Tibial nerve (tissue), 3 donors: ENCODE data around the gene NKD1.

ENCODE experiments used
- POLR2A ChIP-seq, 2 donors: fragments of 450-650 bp; IDR thresholded peaks; one replicate each; pipeline ENCODE4 v1.6.1; 2017; ENCODE audit warnings: antibody characterized with exemption in 2 of 2, mild to moderate bottlenecking in 2 of 2, moderate library complexity in 2 of 2
- TF ChIP-seq, protein P1 (sequence below), 5 experiments: fragments of 200-600 bp in 3 of 5; fragments of 450-650 bp in 2 of 5; sonication (generic) in 3 of 5; IDR thresholded peaks; one replicate each; pipeline ENCODE4 v1.5.1; 2016 to 2019; ENCODE audit warnings: antibody characterized with exemption in 5 of 5, mild to moderate bottlenecking in 3 of 5, moderate library complexity in 2 of 5

DNA sequence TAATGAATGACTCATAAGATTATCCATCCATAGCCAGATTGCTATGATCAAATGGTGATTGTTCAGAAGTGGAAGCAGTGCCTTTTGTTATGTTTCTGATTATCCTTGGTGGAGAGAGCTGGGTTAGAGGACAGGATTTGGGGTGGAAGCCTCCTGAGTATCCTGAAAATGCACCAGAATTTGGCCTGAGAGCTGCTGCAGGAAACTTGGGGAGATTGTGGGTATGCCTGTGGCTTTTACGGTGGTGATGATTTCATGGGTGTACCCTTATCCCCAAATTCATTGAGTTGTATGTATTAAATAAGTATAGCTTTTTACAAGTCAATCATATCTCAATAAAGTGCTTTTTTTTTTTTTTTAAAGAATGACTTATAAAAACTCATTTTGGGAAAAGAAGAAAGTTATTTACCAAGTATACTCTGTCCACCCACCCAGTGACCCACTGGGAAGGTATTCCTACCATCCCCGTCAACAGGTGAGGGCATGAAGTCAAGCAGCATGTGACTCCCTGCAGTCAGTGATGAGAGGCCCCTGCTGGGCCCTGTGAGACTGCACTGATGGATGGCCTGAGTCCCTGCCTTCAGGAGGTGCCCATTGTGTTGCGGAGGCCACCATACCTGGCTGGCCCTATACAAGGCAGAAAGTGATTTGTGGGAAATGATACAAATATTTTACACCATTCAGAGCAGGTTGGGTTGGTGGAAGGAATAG lies 28.4 kb downstream of the NKD1 start:
- no peak for TF ChIP-seq POLR2A (IDR thresholded peaks at IDR 0.05)
- TF ChIP-seq, protein P1, sequence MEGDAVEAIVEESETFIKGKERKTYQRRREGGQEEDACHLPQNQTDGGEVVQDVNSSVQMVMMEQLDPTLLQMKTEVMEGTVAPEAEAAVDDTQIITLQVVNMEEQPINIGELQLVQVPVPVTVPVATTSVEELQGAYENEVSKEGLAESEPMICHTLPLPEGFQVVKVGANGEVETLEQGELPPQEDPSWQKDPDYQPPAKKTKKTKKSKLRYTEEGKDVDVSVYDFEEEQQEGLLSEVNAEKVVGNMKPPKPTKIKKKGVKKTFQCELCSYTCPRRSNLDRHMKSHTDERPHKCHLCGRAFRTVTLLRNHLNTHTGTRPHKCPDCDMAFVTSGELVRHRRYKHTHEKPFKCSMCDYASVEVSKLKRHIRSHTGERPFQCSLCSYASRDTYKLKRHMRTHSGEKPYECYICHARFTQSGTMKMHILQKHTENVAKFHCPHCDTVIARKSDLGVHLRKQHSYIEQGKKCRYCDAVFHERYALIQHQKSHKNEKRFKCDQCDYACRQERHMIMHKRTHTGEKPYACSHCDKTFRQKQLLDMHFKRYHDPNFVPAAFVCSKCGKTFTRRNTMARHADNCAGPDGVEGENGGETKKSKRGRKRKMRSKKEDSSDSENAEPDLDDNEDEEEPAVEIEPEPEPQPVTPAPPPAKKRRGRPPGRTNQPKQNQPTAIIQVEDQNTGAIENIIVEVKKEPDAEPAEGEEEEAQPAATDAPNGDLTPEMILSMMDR (IDR thresholded peaks at IDR 0.05): no peak
